ENCODE measurements around the gene YBEY.

Gene YBEY

GRCh38 chr21:46328151-46328550, 42.0 kb downstream of the YBEY start:
- Histone ChIP-seq H3K9me3 (ENCODE audit: control insufficient read depth, insufficient read depth, low read depth, low read length) (no peaks in the 10 kb centered on the region), H3K36me3 (ENCODE audit: control insufficient read depth in 2 of 2, insufficient read depth in 1 of 2, low read length in 2 of 2) (peaks cover 60 to 61% of the 10 kb centered on the region in 2 experiments), H3K4me3 (ENCODE audit: low read depth, low read length) (no peak overlapping the region), H3K27ac (ENCODE audit: extremely low read depth, low read depth, low read length) (no peak overlapping the region), H3K4me1 (ENCODE audit: control insufficient read depth, insufficient read depth, low read length) (peaks cover 9% of the 10 kb centered on the region)
- TF ChIP-seq ZNF623 (tag by site-specific recombination; IDR thresholded peaks at IDR 0.05) (no peak), ZNF311 (tag by site-specific recombination; IDR thresholded peaks at IDR 0.05; ENCODE audit: borderline replicate concordance) (no peak), ZNF791 (tag by site-specific recombination; IDR thresholded peaks at IDR 0.05) (no peak), ZNF48 (tag by site-specific recombination; IDR thresholded peaks at IDR 0.05) (no peak), KLF7 (tag by site-specific recombination; IDR thresholded peaks at IDR 0.05; ENCODE audit: borderline replicate concordance) (no peak)
- ChIA-PET POLR2A (no interaction called here), CTCF (no interaction called here)

DNA sequence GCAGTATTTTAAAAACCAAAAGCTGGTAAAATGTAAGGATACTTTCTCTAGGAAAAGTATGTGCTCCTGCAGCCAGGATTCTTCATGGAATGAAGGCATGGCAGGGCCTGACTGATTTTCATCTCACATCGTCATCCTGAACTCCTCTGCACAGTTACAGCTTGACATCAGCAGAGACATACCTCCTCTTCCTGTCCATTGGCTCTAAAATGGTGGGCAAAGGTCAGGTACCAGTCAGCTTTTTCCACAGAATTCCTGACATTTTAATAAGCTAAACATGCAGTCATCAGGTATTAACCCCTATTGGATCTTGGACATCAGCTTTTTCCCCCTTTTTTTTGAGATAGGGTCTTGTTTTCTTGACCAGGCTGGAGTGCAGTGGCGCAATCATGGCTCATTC, 43.7 kb downstream of the YBEY start:
- POLR2A ChIA-PET: no interaction called here

DNA sequence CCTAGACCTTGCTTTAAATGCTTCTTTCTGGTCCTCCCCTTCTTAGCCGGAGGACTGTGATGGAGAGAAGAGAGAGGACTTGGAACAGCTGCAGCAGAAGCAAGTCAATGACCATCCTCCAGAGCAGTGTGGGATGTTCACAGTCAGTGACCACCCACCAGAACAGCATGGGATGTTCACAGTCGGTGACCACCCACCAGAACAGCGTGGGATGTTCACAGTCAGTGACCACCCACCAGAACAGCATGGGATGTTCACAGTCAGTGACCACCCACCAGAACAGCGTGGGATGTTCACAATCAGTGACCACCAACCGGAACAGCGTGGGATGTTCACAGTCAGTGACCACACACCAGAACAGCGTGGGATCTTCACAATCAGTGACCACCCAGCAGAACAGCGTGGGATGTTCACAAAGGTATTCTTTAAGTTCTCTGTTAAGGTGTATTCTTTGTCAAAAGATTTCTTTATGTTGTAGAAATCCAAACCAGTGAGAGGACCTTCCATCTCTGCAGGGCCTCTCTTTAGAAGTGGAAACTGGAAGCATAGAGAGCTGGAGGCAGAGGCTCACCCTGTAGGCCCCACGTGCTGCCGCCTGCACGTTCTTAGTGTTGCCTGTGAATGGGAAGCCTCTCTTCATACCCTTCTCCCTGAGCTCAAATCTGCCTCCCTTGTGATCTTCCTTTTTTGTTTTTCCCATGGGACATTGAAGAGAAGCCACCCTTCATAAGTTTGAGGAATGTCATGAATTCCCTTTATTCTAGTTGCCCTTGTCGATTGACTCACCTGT, 48.4 kb downstream of the YBEY start:
- Histone ChIP-seq H3K4me1 (ENCODE audit: control insufficient read depth, insufficient read depth, low read length) (no peaks in the 10 kb centered on the region), H3K27ac (ENCODE audit: extremely low read depth, low read depth, low read length) (no peak overlapping the region), H3K4me3 (ENCODE audit: low read depth, low read length) (no peak overlapping the region), H3K36me3 (ENCODE audit: control insufficient read depth in 2 of 2, insufficient read depth in 1 of 2, low read length in 2 of 2) (peaks cover 76 to 84% of the 10 kb centered on the region in 2 experiments), H3K9me3 (ENCODE audit: control insufficient read depth, insufficient read depth, low read depth, low read length) (no peaks in the 10 kb centered on the region)
- CTCF ChIA-PET: no interaction called here
- TF ChIP-seq ZNF341 (tag by site-specific recombination; IDR thresholded peaks at IDR 0.05; ENCODE audit: low read depth) (peak; percentile 49; the same call in 1 of the 2 replicates), ZIC2 (tag by site-specific recombination; IDR thresholded peaks at IDR 0.05) (peak; percentile 54; the same call in 1 of the 2 replicates), ZNF501 (tag by site-specific recombination; IDR thresholded peaks at IDR 0.05) (no peak), ZFHX2 (tag by site-specific recombination; conservative IDR thresholded peaks at IDR 0.05) (peak; percentile 100), SETDB1 (IDR thresholded peaks at IDR 0.05; ENCODE audit: insufficient read length, low read length) (no peak), ZBTB48 (tag by site-specific recombination; IDR thresholded peaks at IDR 0.05) (no peak), EGR2 (tag by site-specific recombination; IDR thresholded peaks at IDR 0.05; ENCODE audit: low read depth) (peak; percentile 100)
- POLR2A ChIA-PET: interaction anchor here (0.6 to 1.5 kb wide), 3 partner anchors 9 to 18 kb away, joined by 3 to 4 read pairs (median 3); no protein-coding TSS in a partner anchor

More for the DNA sequence above, 43.7 kb downstream of the YBEY start:
- no peak overlapping the region for H3K27ac ChIP-seq (ENCODE audit: extremely low read depth, low read depth, low read length)
- H3K9me3 ChIP-seq (ENCODE audit: control insufficient read depth, insufficient read depth, low read depth, low read length): no peaks in the 10 kb centered on the region
- TF ChIP-seq KLF1 (tag by site-specific recombination; IDR thresholded peaks at IDR 0.05): no peak
- H3K4me1 ChIP-seq (ENCODE audit: control insufficient read depth, insufficient read depth, low read length): peaks cover 9% of the 10 kb centered on the region
- no peak overlapping the region for H3K4me3 ChIP-seq (ENCODE audit: low read depth, low read length)
- CTCF ChIA-PET: interaction anchor here (0.8 kb wide), 1 partner anchor 186 kb away, joined by 3 read pairs; no protein-coding TSS in a partner anchor
- H3K36me3 ChIP-seq (ENCODE audit: control insufficient read depth in 2 of 2, insufficient read depth in 1 of 2, low read length in 2 of 2): peaks cover 64 to 69% of the 10 kb centered on the region in 2 experiments

GRCh38 chr21:46336603-46337002, 50.5 kb downstream of the YBEY start:
- no peak overlapping the region for H3K4me3 ChIP-seq (ENCODE audit: low read depth, low read length)
- H3K36me3 ChIP-seq (ENCODE audit: control insufficient read depth in 2 of 2, insufficient read depth in 1 of 2, low read length in 2 of 2): peaks cover 61 to 77% of the 10 kb centered on the region in 2 experiments
- ChIA-PET CTCF (interaction anchor here (1.2 kb wide), 1 partner anchor 364 kb away, joined by 8 read pairs; no protein-coding TSS in a partner anchor), POLR2A (interaction anchor here (1.6 kb wide), 1 partner anchor 11 kb away, joined by 3 read pairs; no protein-coding TSS in a partner anchor)
- H3K4me1 ChIP-seq (ENCODE audit: control insufficient read depth, insufficient read depth, low read length): no peaks in the 10 kb centered on the region
- H3K9me3 ChIP-seq (ENCODE audit: control insufficient read depth, insufficient read depth, low read depth, low read length): no peaks in the 10 kb centered on the region
- H3K27ac ChIP-seq (ENCODE audit: extremely low read depth, low read depth, low read length): no peak overlapping the region
- TF ChIP-seq ZNF660 (tag by site-specific recombination; IDR thresholded peaks at IDR 0.05): no peak

- no peaks in the 10 kb centered on the region for H3K9me3 ChIP-seq (ENCODE audit: control insufficient read depth, insufficient read depth, low read depth, low read length)
- no peak overlapping the region for H3K27ac ChIP-seq (ENCODE audit: extremely low read depth, low read depth, low read length)
- CTCF ChIA-PET: interaction anchor here (0.6 kb wide), 1 partner anchor 79 kb away, joined by 3 read pairs; no protein-coding TSS in a partner anchor
- H3K4me1 ChIP-seq (ENCODE audit: control insufficient read depth, insufficient read depth, low read length): no peaks in the 10 kb centered on the region
- peaks cover 45 to 69% of the 10 kb centered on the region in 2 experiments; a peak in 2 of 3 replicates for H3K36me3 ChIP-seq (ENCODE audit: control insufficient read depth in 2 of 2, insufficient read depth in 1 of 2, low read length in 2 of 2)
- POLR2A ChIA-PET: no interaction called here
- H3K4me3 ChIP-seq (ENCODE audit: low read depth, low read length): no peak overlapping the region
- TF ChIP-seq SP2 (tag by site-specific recombination; IDR thresholded peaks at IDR 0.05) (no peak), ZNF600 (tag by site-specific recombination; IDR thresholded peaks at IDR 0.05) (peak; percentile 75)
These were observed 54.9 kb downstream of the YBEY start for GRCh38 chr21:46340998-46341397.
